CD14-positive monocyte (primary cell): ENCODE results near the gene SCAP. TPM values are rescaled to one million over a fixed set of nuclear protein-coding genes. Genes with fewer than 3 reads are reported as not detected.

Experiments
- DNase-seq, 3 donors: peaks; one replicate each; pipeline ENCODE4 v3.0.0-alpha.2; 2011 to 2022
- H2AFZ ChIP-seq: 2 replicates; pipeline ENCODE4 v1.6.0; 2012; ENCODE audit warnings: mild to moderate bottlenecking, low read depth, low read length, inconsistent platforms; ENCODE audit not compliant: insufficient read depth, poor library complexity, severe bottlenecking
- H3K27ac ChIP-seq, 2 donors: 1 replicate in 1 of 2; 2 replicates in 1 of 2; pipeline ENCODE4 v1.5.1; 2012 to 2013; ENCODE audit warnings: low read length in 2 of 2, control low read depth in 1 of 2, inconsistent platforms in 1 of 2, low read depth in 1 of 2, mild to moderate bottlenecking in 1 of 2
- H3K27me3 ChIP-seq, 2 donors: one replicate each; pipeline versions ENCODE4 v1.6.0 to v1.6.1; 2011 to 2013; ENCODE audit warnings: low read length in 2 of 2; ENCODE audit not compliant: control insufficient read depth in 2 of 2, insufficient read depth in 2 of 2
- H3K36me3 ChIP-seq, 2 donors: replicated peaks in 1 of 2; 1 replicate in 1 of 2; 2 replicates in 1 of 2; pipeline versions ENCODE4 v1.5.1 to v1.6.1; 2012 to 2013; ENCODE audit warnings: low read length in 2 of 2, control low read depth in 1 of 2, inconsistent platforms in 1 of 2, mild to moderate bottlenecking in 1 of 2; ENCODE audit not compliant: insufficient read depth in 2 of 2, control insufficient read depth in 1 of 2
- H3K4me1 ChIP-seq, 2 donors: 1 replicate in 1 of 2; 2 replicates in 1 of 2; pipeline versions ENCODE4 v1.5.1 to v1.6.1; 2012 to 2013; ENCODE audit warnings: low read length in 2 of 2, control low read depth in 1 of 2, inconsistent platforms in 1 of 2, mild to moderate bottlenecking in 1 of 2, moderate library complexity in 1 of 2; ENCODE audit not compliant: insufficient read depth in 2 of 2, control insufficient read depth in 1 of 2
- H3K4me2 ChIP-seq: replicated peaks from 2 replicates; pipeline ENCODE3; 2012; ENCODE audit warnings: low read length, moderate library complexity, mild to moderate bottlenecking; ENCODE audit not compliant: poor library complexity, severe bottlenecking; ENCODE audit errors: extremely low read depth
- H3K4me3 ChIP-seq, 3 experiments: fragments of 200-600 bp in 1 of 3; sonication (generic) in 1 of 3; replicated peaks in 1 of 3; 1 replicate in 2 of 3; 2 replicates in 1 of 3; pipeline ENCODE4 v1.5.1; 2011 to 2013; ENCODE audit warnings: low read length in 3 of 3, mild to moderate bottlenecking in 3 of 3, control low read depth in 2 of 3, low read depth in 2 of 3, inconsistent platforms in 1 of 3, moderate library complexity in 1 of 3
- H3K79me2 ChIP-seq: 2 replicates; pipeline ENCODE4 v1.6.0; 2012; ENCODE audit warnings: mild to moderate bottlenecking, control low read depth, inconsistent platforms, low read length, moderate library complexity; ENCODE audit not compliant: insufficient read depth
- H3K9ac ChIP-seq: 2 replicates; pipeline ENCODE4 v1.6.0; 2017; ENCODE audit warnings: low read length, mild to moderate bottlenecking; ENCODE audit not compliant: insufficient read depth, poor library complexity, severe bottlenecking
- H3K9me3 ChIP-seq, 2 donors: replicated peaks in 1 of 2; 1 replicate in 1 of 2; 2 replicates in 1 of 2; pipeline versions ENCODE4 v1.5.1 to v1.6.1; 2012 to 2013; ENCODE audit warnings: low read length in 2 of 2, control low read depth in 1 of 2; ENCODE audit not compliant: control insufficient read depth in 1 of 2, insufficient read depth in 1 of 2
- H4K20me1 ChIP-seq: 2 replicates; pipeline ENCODE4 v1.6.0; 2012; ENCODE audit warnings: mild to moderate bottlenecking, low read length, control low read depth, moderate library complexity; ENCODE audit not compliant: insufficient read depth
- H3K27ac Mint-ChIP-seq, 7 donors: one replicate each; pipeline ENCODE4 v1.8.0; 2020; ENCODE audit warnings: mild to moderate bottlenecking in 7 of 7, mixed read lengths in 7 of 7, moderate library complexity in 6 of 7, inconsistent platforms in 2 of 7
- H3K27me3 Mint-ChIP-seq, 3 donors: one replicate each; pipeline ENCODE4 v1.8.0; 2021 to 2022; ENCODE audit warnings: low read depth in 3 of 3, mild to moderate bottlenecking in 3 of 3, mixed read lengths in 3 of 3, moderate library complexity in 3 of 3, inconsistent platforms in 1 of 3
- H3K36me3 Mint-ChIP-seq, 2 donors: one replicate each; pipeline ENCODE4 v1.8.0; 2020; ENCODE audit warnings: mixed read lengths in 2 of 2, inconsistent platforms in 1 of 2, mild to moderate bottlenecking in 1 of 2
- H3K4me1 Mint-ChIP-seq: one replicate; pipeline ENCODE4 v1.8.0; 2020; ENCODE audit warnings: mild to moderate bottlenecking, mixed read lengths
- H3K4me3 Mint-ChIP-seq, 2 donors: one replicate each; pipeline ENCODE4 v1.8.0; 2020; ENCODE audit warnings: mild to moderate bottlenecking in 2 of 2, mixed read lengths in 2 of 2, moderate library complexity in 1 of 2
- H3K9me3 Mint-ChIP-seq, 7 donors: one replicate each; pipeline ENCODE4 v1.8.0; 2020 to 2022; ENCODE audit warnings: mixed read lengths in 7 of 7, mild to moderate bottlenecking in 6 of 7, moderate library complexity in 6 of 7, inconsistent platforms in 2 of 7
- WGBS: methylation state at CpG from one replicate; pipeline ENCODE4 v1.1.5; 2013; ENCODE audit warnings: missing lambda C conversion rate; ENCODE audit not compliant: insufficient coverage; 5-methylcytosine and 5-hydroxymethylcytosine counted together
- intact Hi-C, 2 donors: fragments of 100-400 bp; cut with micrococcal nuclease; formaldehyde crosslinking; loops; one replicate each; pipeline versions ENCODE4 v1.15.0 to v1.15.1; 2023
- polyA plus RNA-seq, 3 donors: library from polyadenylated mRNA; depleted of rRNA in 1 of 3; unstranded in 2 of 3; stranded (reverse) in 1 of 3; fragments of 300-500 nt in 2 of 3; fragments of >200 nt in 1 of 3; fragmentation: Illumina TruSeq in 2 of 3; gene quantifications; 1 replicate in 2 of 3; 2 replicates in 1 of 3; pipeline ENCODE4 v1.2.3, GENCODE V29; 2012 to 2021
- TF ChIP-seq, protein P1 (sequence below): fragments of 200-600 bp; IDR thresholded peaks from one replicate; pipeline ENCODE4 v1.8.0; 2022; ENCODE audit warnings: antibody characterized with exemption, mild to moderate bottlenecking

The SCAP gene
- polyA plus RNA-seq, 3 donors: 26.3 to 27.8 (median 27.7) TPM

DNA sequence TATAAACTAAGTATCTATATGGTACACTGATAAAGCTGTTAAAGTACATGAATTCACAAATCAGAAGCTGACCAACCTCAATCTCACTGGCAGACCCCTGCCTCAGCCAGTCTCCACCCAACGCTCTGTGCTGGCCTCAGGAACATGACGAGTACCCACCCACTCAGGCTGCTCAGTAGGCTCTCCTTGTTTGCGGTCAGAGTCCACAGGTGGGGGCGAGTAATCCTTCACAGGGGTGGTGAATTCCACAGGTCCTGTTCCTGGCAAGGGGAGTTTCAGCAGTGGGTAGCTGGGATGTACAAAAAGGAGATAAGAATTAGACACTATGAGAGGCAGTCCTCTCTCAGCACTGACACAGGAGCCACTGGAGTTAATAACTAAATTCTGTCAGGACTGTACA lies 40.9 kb downstream of the SCAP start:
- H3K27ac Mint-ChIP-seq: peak overlapping the region in 1 of 7 donors; percentile 81
- Histone ChIP-seq H3K36me3 (peaks cover 51 to 70% of the 10 kb centered on the region in 2 donors), H3K4me1 (no peaks in the 10 kb centered on the region)

DNA sequence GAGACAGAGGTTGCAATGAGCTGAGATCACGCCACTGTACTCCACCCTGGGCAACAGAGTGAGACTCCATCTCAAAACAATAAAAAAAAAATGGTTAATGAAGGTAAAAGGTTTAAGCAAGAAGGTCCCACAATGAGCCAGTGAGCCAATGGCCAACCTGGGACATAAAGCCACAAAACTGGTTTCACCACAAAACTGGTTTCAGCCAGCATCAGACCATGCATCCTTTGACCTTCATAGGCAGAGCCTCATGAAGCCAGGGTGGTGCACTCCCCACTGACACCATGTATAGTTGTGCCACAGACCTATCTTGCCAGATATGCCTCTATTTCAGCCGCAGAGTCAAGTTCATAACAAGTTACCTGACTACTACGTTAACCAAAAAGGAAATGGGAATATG lies 41.9 kb downstream of the SCAP start:
- Histone ChIP-seq H3K36me3 (peaks cover 47 to 68% of the 10 kb centered on the region in 2 donors), H3K4me3 (no peak overlapping the region), H3K27ac (no peak overlapping the region), H4K20me1 (peaks cover 4% of the 10 kb centered on the region), H3K4me1 (no peaks in the 10 kb centered on the region), H3K9me3 (no peaks in the 10 kb centered on the region), H3K27me3 (no peaks in the 10 kb centered on the region), H2AFZ (no peak overlapping the region), H3K4me2 (no peak overlapping the region), H3K79me2 (peaks cover 3% of the 10 kb centered on the region), H3K9ac (no peak overlapping the region)
- no peaks in the 10 kb centered on the region for H3K9me3 Mint-ChIP-seq
- peaks cover 54 to 66% of the 10 kb centered on the region in 2 donors for H3K36me3 Mint-ChIP-seq
- intact Hi-C loops: no loop called here
- no CpG with 5 or more reads among the region's 3 CpGs for WGBS
- DNase-seq: no peak
- H3K4me3 Mint-ChIP-seq: no peak overlapping the region
- TF ChIP-seq, protein P1, sequence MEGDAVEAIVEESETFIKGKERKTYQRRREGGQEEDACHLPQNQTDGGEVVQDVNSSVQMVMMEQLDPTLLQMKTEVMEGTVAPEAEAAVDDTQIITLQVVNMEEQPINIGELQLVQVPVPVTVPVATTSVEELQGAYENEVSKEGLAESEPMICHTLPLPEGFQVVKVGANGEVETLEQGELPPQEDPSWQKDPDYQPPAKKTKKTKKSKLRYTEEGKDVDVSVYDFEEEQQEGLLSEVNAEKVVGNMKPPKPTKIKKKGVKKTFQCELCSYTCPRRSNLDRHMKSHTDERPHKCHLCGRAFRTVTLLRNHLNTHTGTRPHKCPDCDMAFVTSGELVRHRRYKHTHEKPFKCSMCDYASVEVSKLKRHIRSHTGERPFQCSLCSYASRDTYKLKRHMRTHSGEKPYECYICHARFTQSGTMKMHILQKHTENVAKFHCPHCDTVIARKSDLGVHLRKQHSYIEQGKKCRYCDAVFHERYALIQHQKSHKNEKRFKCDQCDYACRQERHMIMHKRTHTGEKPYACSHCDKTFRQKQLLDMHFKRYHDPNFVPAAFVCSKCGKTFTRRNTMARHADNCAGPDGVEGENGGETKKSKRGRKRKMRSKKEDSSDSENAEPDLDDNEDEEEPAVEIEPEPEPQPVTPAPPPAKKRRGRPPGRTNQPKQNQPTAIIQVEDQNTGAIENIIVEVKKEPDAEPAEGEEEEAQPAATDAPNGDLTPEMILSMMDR: no peak
- H3K4me1 Mint-ChIP-seq: peaks cover 9% of the 10 kb centered on the region
- H3K27ac Mint-ChIP-seq: no peak overlapping the region
- no peaks in the 10 kb centered on the region for H3K27me3 Mint-ChIP-seq

More for the DNA sequence above, 40.9 kb downstream of the SCAP start:
- peaks cover 10% of the 10 kb centered on the region for H4K20me1 ChIP-seq
- no peak overlapping the region for H3K4me2 ChIP-seq
- Mint-ChIP-seq H3K4me1 (peaks cover 7% of the 10 kb centered on the region), H3K9me3 (no peaks in the 10 kb centered on the region), H3K4me3 (no peak overlapping the region), H3K27me3 (no peaks in the 10 kb centered on the region), H3K36me3 (peaks cover 57 to 71% of the 10 kb centered on the region in 2 donors)
- H2AFZ ChIP-seq: no peak overlapping the region
- no peak overlapping the region for H3K9ac ChIP-seq
- peaks cover 3% of the 10 kb centered on the region for H3K79me2 ChIP-seq
- no peaks in the 10 kb centered on the region for H3K9me3 ChIP-seq
- no peak overlapping the region for H3K27ac ChIP-seq
- intact Hi-C loops: no loop called here
- DNase-seq: no peak
- no peak overlapping the region for H3K4me3 ChIP-seq
- 100% methylated on average over 4 of the region's 4 CpGs for WGBS
- H3K27me3 ChIP-seq: no peaks in the 10 kb centered on the region
- TF ChIP-seq, protein P1: no peak
